Endothelial cell of umbilical vein (primary cell): ENCODE measurements around the gene ENPP3. TPM values are rescaled to one million over a fixed set of nuclear protein-coding genes. Genes with fewer than 3 reads are reported as not detected.

Experiments used
- BruUV-seq: library from RNA; stranded (reverse); fragments of 400-500 nt; replicated peaks from 2 replicates; lab custom pipeline; 2021; lab: Mats Ljungman, UMichigan
- CTCF ChIA-PET: fragments of 300-600, 350-600 bp; sonication (Branson Sonifier 250); formaldehyde crosslinking; loops from one replicate; lab custom pipeline; 2021; ENCODE audit warnings: antibody characterized with exemption, inconsistent platforms; lab: Charles Lee
- POLR2A ChIA-PET: fragments of 300-600, 350-600 bp; sonication (Branson Sonifier 250); formaldehyde crosslinking; loops from one replicate; lab custom pipeline; 2021; ENCODE audit warnings: antibody characterized with exemption, inconsistent platforms; lab: Charles Lee
- DNase-seq: peaks from one replicate; pipeline ENCODE4 v3.0.0-alpha.2; 2011; ENCODE audit warnings: low read depth, low spot score
- FAIRE-seq: peaks from 2 replicates; lab custom pipeline; 2011; peaks lifted over from hg19 to GRCh38; lab: Jason Lieb, UNC
- H2AFZ ChIP-seq: 2 replicates; pipeline ENCODE4 v1.6.0; 2012; ENCODE audit warnings: low read depth, low read length, control low read depth, inconsistent platforms
- H3K27ac ChIP-seq: 2 replicates; pipeline ENCODE4 v1.5.1; 2011; ENCODE audit warnings: low read depth, mild to moderate bottlenecking, control low read depth, low read length, moderate library complexity; ENCODE audit not compliant: insufficient read depth
- H3K27me3 ChIP-seq, 2 experiments: 2 replicates each; pipeline versions ENCODE4 v1.6.0 to v1.6.1; 2011; ENCODE audit warnings: low read length in 2 of 2, mixed read lengths in 1 of 2; ENCODE audit not compliant: control insufficient read depth in 2 of 2, insufficient read depth in 2 of 2
- H3K36me3 ChIP-seq, 2 experiments: 2 replicates in 1 of 2; 3 replicates in 1 of 2; pipeline ENCODE4 v1.5.1; 2011; ENCODE audit warnings: low read length in 2 of 2, mild to moderate bottlenecking in 1 of 2, moderate library complexity in 1 of 2; ENCODE audit not compliant: control insufficient read depth in 2 of 2, insufficient read depth in 2 of 2; ENCODE audit errors: extremely low read depth in 1 of 2
- H3K4me1 ChIP-seq: 3 replicates; pipeline ENCODE4 v1.5.1; 2011; ENCODE audit warnings: mild to moderate bottlenecking, low read length; ENCODE audit not compliant: control insufficient read depth, insufficient read depth; ENCODE audit errors: extremely low read depth
- H3K4me2 ChIP-seq: 2 replicates; pipeline ENCODE4 v1.6.1; 2011; ENCODE audit warnings: low read length, control low read depth, mixed read lengths; ENCODE audit not compliant: insufficient read depth
- H3K4me3 ChIP-seq, 3 experiments: fragments of 200-600 bp in 1 of 3; sonication (generic), shearing (Covaris generic) in 1 of 3; replicated peaks in 1 of 3; 2 replicates each; pipeline ENCODE4 v1.5.1; 2011 to 2016; ENCODE audit warnings: control low read depth in 3 of 3, low read length in 3 of 3, mild to moderate bottlenecking in 2 of 3, inconsistent platforms in 1 of 3, low read depth in 1 of 3, moderate library complexity in 1 of 3; ENCODE audit not compliant: insufficient read depth in 1 of 3
- H3K79me2 ChIP-seq: 2 replicates; pipeline ENCODE4 v1.6.0; 2012; ENCODE audit warnings: low read length, inconsistent platforms; ENCODE audit not compliant: control insufficient read depth, insufficient read depth
- H3K9ac ChIP-seq: replicated peaks from 2 replicates; pipeline ENCODE3; 2011; ENCODE audit warnings: low read length, control low read depth; ENCODE audit not compliant: insufficient read depth; ENCODE audit errors: extremely low read depth
- H3K9me1 ChIP-seq: replicated peaks from 3 replicates; pipeline ENCODE4 v1.6.0; 2011; ENCODE audit warnings: mild to moderate bottlenecking, low read length; ENCODE audit not compliant: control insufficient read depth, insufficient read depth; ENCODE audit errors: extremely low read depth
- H3K9me3 ChIP-seq: replicated peaks from 2 replicates; pipeline ENCODE4 v1.5.1; 2012; ENCODE audit warnings: low read length, inconsistent platforms; ENCODE audit not compliant: control insufficient read depth, insufficient read depth
- H4K20me1 ChIP-seq: replicated peaks from 2 replicates; pipeline ENCODE3; 2011; ENCODE audit warnings: mild to moderate bottlenecking, low read length; ENCODE audit not compliant: control insufficient read depth, insufficient read depth; ENCODE audit errors: extremely low read depth
- CTCF ChIP-seq, 2 donors: IDR thresholded peaks; 1 replicate in 1 of 2; 2 replicates in 1 of 2; pipeline ENCODE4 v1.5.1; 2011; ENCODE audit warnings: low read length in 2 of 2, mild to moderate bottlenecking in 2 of 2, moderate library complexity in 2 of 2, control low read depth in 1 of 2, inconsistent platforms in 1 of 2, low read depth in 1 of 2; ENCODE audit not compliant: insufficient read depth in 1 of 2; ENCODE audit errors: extremely low read depth in 1 of 2
- GATA2 ChIP-seq: IDR thresholded peaks from 2 replicates; pipeline ENCODE4 v1.7.0; 2011; ENCODE audit warnings: low read depth, mild to moderate bottlenecking, moderate library complexity, mixed read lengths, low read length; ENCODE audit not compliant: insufficient read length, insufficient read depth
- JUN ChIP-seq: IDR thresholded peaks from 2 replicates; pipeline ENCODE4 v1.6.1; 2011; ENCODE audit warnings: borderline replicate concordance, low read depth; ENCODE audit not compliant: insufficient read length, insufficient read depth
- MAX ChIP-seq: IDR thresholded peaks from 2 replicates; pipeline ENCODE4 v1.6.1; 2011; ENCODE audit not compliant: insufficient read depth, insufficient read length
- MYC ChIP-seq: IDR thresholded peaks from one replicate; pipeline ENCODE4 v1.6.1; 2011; ENCODE audit warnings: mild to moderate bottlenecking, low read depth, low read length
- POLR2A ChIP-seq: IDR thresholded peaks from 2 replicates; pipeline ENCODE4 v1.6.1; 2012; ENCODE audit warnings: low read depth, mild to moderate bottlenecking, control low read depth, low read length
- POLR2AphosphoS5 ChIP-seq: IDR thresholded peaks from 2 replicates; pipeline ENCODE4 v1.6.1; 2012; ENCODE audit warnings: low read depth, mild to moderate bottlenecking, control low read depth, low read length, moderate library complexity; ENCODE audit not compliant: insufficient read depth
- dilution Hi-C: fragments of 300-500 bp; cut with MboI; formaldehyde crosslinking; loops from one replicate; pipeline ENCODE4 v1.15.0; 2019; ENCODE audit warnings: low sequenced_read_pairs; ENCODE audit not compliant: extremely low pct_ligation_motif_present
- intact Hi-C: fragments of 100-400 bp; cut with micrococcal nuclease; formaldehyde crosslinking; loops from one replicate; pipeline ENCODE4 v1.10.0; 2022
- polyA plus RNA-seq, 4 experiments: library from polyadenylated mRNA; depleted of rRNA in 3 of 4; stranded (reverse) in 3 of 4; unstranded in 1 of 4; fragments of >200 nt; gene quantifications; 2 replicates each; pipeline versions ENCODE4 v1.2.1 to v1.2.3, GENCODE V29; 2011 to 2012; ENCODE audit warnings: missing spikeins in 1 of 4
- total RNA-seq: library from RNA; stranded (reverse); gene quantifications from 2 replicates; pipeline ENCODE4 v1.2.3, GENCODE V29; 2021

The ENPP3 gene
- total and polyA plus RNA-seq, 2 donors (not counting 3 experiments of a cell fraction or from before 2014, with no cell fraction given): not detected

GRCh38 chr6:131764350-131764749 is 127.2 kb downstream of the ENPP3 start:
- H3K79me2 ChIP-seq: no peaks in the 10 kb centered on the region
- POLR2A ChIA-PET: no interaction called here
- no peak overlapping the region for H3K4me2 ChIP-seq
- no peak overlapping the region for H3K9ac ChIP-seq
- intact Hi-C loops: no loop called here
- H3K9me1 ChIP-seq: no peaks in the 10 kb centered on the region
- no peaks in the 10 kb centered on the region for H4K20me1 ChIP-seq
- FAIRE-seq (no peak), DNase-seq (no peak)
- H3K4me1 ChIP-seq: no peaks in the 10 kb centered on the region
- dilution Hi-C loops: no loop called here
- no peaks in the 10 kb centered on the region for H3K9me3 ChIP-seq
- no peak overlapping the region for H3K27ac ChIP-seq
- CTCF ChIA-PET: no interaction called here
- no peak overlapping the region for H2AFZ ChIP-seq
- no peak for TF ChIP-seq MAX
- TF ChIP-seq CTCF (IDR thresholded peaks at IDR 0.05; ENCODE audit: extremely low read depth in 1 of 2, insufficient read depth in 1 of 2, low read depth in 1 of 2, low read length in 2 of 2): no peak
- TF ChIP-seq POLR2AphosphoS5: no peak
- TF ChIP-seq GATA2: no peak
- no peak for TF ChIP-seq JUN
- TF ChIP-seq POLR2A: no peak
- TF ChIP-seq MYC: no peak
- H3K4me3 ChIP-seq: no peak overlapping the region
- peaks cover 2 to 3% of the 10 kb centered on the region in 2 experiments for H3K27me3 ChIP-seq
- no peaks in the 10 kb centered on the region for H3K36me3 ChIP-seq
- no TSS peak for BruUV-seq
